ENCODE results near the gene LTB4R.
"Not testable (repeated sequence)": the region's sequence is repeated elsewhere in the genome, so short reads cannot be mapped to it uniquely, and the experiment has no call there.

Gene LTB4R

DNA sequence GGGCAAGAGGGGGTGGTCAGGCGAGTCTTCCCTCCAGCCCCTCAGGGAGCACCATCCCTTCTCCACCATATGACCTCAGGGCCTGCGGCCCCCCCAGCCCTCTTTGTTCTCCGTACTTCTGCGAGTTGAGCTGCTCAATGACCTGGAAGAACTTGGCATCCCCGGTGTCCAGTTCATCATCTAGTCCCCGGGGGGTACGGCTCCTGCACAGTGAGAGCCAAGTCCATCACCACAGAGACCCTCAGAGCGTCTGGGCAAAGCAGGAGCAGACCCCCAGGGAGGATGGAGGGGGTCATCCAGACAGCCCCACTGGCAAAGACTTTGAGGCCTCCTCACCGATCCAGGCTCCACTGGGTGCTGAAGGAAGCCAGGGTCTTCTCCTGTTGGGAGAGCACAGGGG, 14.7 kb downstream of the LTB4R start:
- H3K4me3 ChIP-seq (ENCODE audit: low read depth, low read length): no peak overlapping the region
- TF ChIP-seq, protein P1, sequence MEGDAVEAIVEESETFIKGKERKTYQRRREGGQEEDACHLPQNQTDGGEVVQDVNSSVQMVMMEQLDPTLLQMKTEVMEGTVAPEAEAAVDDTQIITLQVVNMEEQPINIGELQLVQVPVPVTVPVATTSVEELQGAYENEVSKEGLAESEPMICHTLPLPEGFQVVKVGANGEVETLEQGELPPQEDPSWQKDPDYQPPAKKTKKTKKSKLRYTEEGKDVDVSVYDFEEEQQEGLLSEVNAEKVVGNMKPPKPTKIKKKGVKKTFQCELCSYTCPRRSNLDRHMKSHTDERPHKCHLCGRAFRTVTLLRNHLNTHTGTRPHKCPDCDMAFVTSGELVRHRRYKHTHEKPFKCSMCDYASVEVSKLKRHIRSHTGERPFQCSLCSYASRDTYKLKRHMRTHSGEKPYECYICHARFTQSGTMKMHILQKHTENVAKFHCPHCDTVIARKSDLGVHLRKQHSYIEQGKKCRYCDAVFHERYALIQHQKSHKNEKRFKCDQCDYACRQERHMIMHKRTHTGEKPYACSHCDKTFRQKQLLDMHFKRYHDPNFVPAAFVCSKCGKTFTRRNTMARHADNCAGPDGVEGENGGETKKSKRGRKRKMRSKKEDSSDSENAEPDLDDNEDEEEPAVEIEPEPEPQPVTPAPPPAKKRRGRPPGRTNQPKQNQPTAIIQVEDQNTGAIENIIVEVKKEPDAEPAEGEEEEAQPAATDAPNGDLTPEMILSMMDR (IDR thresholded peaks at IDR 0.05; ENCODE audit: borderline replicate concordance, insufficient read depth, low read depth, low read length): no peak

DNA sequence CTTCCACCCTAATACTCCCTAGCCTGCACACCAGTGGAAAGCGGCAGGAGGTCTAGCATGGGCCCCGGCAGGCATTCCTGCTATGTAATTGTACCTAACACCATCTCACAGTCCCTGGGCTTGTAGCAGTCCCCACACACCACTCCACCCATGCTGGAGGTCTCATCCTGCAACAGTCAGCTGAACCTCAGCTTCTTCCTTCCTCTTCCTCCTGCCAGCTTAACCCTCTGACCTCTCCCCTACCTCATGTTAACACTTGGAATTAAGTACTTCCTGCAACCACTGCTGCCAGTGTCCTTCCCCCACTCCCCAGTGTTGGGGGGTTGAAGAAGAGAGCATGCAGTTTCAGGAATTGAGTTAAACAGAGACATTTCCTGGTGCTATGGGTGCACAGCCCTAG, 16.0 kb downstream of the LTB4R start:
- H3K4me3 ChIP-seq (ENCODE audit: low read depth, low read length): no peak overlapping the region
- TF ChIP-seq, protein P1 (IDR thresholded peaks at IDR 0.05; ENCODE audit: borderline replicate concordance, insufficient read depth, low read depth, low read length): no peak

DNA sequence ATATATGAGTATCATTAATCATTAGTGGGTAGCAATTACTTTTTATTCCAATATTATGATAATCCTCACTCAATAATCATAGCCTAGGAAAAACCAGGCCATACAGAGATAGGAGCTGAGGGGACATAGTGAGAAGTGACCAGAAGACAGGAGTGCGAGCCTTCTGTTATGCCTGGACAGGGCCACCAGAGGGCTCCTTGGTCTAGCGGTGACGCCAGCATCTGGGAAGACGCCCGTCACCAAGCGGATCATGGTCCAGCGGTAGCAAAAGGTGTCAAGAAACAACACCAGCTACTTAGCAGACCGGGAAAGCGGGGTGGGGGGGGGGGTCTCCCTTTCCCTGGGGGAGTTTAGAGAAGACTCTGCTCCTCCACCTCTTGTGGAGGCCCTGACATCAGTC, 16.6 kb downstream of the LTB4R start:
- TF ChIP-seq, protein P1 (IDR thresholded peaks at IDR 0.05; ENCODE audit: borderline replicate concordance, insufficient read depth, low read depth, low read length): peak; percentile 38; the same call in 1 of the 2 replicates
- not testable (repeated sequence) for H3K4me3 ChIP-seq (ENCODE audit: low read depth, low read length)

DNA sequence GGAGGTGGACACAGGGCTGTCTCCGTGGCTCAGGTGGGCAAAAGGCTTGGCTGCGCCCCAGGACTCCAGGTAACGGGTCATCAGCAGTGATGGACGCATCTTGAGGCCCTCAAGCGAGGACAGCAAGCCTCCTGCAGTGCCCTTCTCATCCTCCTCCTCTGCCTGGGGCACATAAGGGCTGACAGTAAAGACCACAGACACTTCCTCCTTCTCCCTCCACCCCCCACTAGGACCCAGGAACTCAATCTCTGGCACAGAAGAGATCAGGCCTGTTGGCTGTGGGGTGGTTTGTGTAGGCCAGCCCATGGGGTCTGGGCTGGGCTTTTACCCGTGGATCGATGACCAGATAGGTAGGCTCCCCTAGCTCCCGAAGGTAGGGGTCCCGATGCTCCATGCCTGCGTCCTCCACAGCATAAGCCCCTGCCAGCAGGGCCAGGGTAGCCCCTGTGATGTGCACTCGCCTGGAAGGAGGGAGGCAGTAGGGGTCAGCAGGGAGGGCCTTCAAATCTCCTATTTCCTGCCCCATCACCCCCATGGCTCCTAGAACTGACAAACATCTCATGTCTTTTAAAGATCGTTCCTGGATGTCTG, 17.9 kb downstream of the LTB4R start:
- H3K4me3 ChIP-seq (ENCODE audit: low read depth, low read length): no peak overlapping the region
- TF ChIP-seq, protein P1 (IDR thresholded peaks at IDR 0.05; ENCODE audit: borderline replicate concordance, insufficient read depth, low read depth, low read length): no peak

DNA sequence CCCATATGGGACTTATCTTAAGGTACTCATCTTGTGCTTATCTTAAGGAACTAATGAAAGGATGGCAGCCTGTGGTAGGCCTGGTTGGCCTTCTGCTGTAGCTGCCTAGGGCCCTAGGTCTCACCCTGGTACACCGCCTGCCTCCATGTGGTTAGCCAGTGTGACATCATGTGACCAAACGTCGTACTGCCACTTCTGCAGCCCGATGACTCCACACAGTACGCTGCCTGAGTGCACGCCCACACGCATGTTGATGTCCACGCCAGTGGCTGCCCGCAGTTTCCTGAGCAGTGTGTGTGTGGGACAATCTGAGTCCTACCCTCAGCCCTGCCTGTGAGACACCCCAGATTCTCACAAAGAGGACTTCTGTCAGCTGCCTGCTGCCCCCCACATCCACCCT, 18.4 kb downstream of the LTB4R start:
- H3K4me3 ChIP-seq (ENCODE audit: low read depth, low read length): no peak overlapping the region

DNA sequence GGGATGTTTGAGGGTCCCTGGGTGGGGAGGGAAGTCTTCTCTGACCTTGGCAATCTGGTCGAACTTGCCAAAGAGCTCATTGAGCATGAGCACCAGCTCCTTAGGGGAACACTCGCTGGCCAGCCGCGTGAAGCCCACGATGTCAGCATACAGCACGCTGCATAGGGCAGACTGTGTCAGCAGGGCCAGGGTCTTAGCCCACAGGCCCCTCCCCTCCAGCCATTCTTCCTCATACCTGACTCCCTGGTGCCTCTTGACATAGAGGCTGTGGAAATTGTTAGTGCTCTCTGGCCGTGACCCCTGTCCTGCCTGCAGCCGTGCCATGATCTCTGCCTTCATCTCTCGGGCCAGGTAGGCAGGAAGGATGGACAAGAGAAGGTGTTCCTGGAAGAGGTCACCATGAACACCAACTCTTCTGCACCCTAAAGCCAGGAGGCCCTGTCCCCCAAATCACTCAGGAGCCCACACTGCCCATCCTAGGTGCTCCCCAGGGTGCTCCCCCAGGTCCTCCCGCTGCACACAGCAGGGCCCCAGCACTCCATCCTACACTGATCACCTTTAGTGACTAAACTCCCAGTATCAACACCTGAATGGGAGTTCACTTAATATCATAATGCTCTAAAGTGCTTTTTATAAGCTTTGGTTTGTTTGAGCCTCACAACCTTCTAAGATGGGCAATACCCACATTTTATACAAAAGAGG, 19.8 kb downstream of the LTB4R start:
- TF ChIP-seq, protein P1 (IDR thresholded peaks at IDR 0.05; ENCODE audit: borderline replicate concordance, insufficient read depth, low read depth, low read length): no peak
- no peak overlapping the region for H3K4me3 ChIP-seq (ENCODE audit: low read depth, low read length)

More for the DNA sequence above, 18.4 kb downstream of the LTB4R start:
- TF ChIP-seq, protein P1 (IDR thresholded peaks at IDR 0.05; ENCODE audit: borderline replicate concordance, insufficient read depth, low read depth, low read length): no peak

DNA sequence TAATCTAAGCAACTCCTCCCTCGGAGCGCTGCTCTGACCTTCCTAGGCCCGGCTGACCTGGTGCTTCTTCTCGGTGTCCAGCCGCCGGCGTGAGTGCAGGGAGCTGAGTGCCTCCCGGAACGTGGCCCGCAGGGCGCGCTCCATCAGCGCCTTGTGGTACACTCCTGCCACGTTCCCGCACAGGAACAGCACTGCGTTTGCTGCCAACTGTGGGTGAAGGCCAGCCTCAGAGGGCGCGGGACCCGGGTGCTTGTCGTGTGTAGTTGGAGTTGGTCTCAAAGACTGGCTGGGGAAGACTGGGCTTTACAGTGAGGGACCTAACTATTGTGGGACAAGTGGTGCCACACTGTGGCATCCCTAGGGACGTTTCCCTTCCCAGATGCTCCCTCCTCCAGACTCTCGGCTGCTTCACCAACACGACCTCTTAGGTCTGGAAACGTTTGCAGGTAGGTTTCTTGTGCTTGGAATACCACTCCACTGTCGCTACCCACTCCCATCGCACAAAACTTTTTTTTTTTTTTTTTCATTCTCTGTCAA, 20.5 kb downstream of the LTB4R start:
- no peak overlapping the region for H3K4me3 ChIP-seq (ENCODE audit: low read depth, low read length)
- TF ChIP-seq, protein P1 (IDR thresholded peaks at IDR 0.05; ENCODE audit: borderline replicate concordance, insufficient read depth, low read depth, low read length): no peak

Measured in GM12875 (cell line).